CD4-positive, alpha-beta T cell treated with Interleukin-4 for 4 hours (primary cell): ENCODE results near the gene FTSJ1.

ENCODE experiments used
- DNase-seq: peaks from one replicate; pipeline ENCODE4 v3.0.0-alpha.2; 2020

FTSJ1 gene

GRCh38 chrX:48531358-48531959, 55.5 kb downstream of the FTSJ1 start:
- DNase-seq, result peak; percentile 46

- no peak for DNase-seq
These were observed 56.2 kb downstream of the FTSJ1 start for GRCh38 chrX:48532161-48532560.

GRCh38 chrX:48533165-48533564, 57.2 kb downstream of the FTSJ1 start:
- no peak for DNase-seq
